Measurements from ENCODE around the gene HAL. TPM values are rescaled to one million over a fixed set of nuclear protein-coding genes. Genes with fewer than 3 reads are reported as not detected.

The HAL gene
- total RNA-seq, 2 donors from 2014 or later, result 1.6 TPM; not detected in 1

DNA sequence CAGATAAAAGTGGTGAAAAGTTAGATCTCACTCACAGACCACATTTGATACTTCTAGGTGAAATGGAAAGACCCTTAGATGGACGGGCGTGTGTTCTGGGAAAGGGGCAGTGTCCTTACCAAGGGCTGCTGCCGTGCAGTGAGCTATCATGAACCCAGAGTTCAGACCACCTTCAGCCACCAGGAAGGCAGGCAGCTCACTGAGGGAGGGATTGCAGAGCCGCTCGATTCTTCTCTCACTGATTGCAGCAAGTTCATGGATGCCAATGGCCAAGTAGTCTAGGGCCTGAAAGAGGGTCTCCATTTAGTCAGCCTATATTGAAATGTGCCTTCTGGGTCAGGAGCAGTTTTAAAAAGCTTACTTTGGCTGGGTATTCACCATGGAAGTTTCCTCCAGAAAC, 15.7 kb downstream of the HAL start:
- Histone ChIP-seq H3K27ac (no peak overlapping the region), H3K27me3 (replicated peaks; ENCODE audit: insufficient read depth) (no peaks in the 10 kb centered on the region), H3K4me3 (no peak overlapping the region), H3K36me3 (no peaks in the 10 kb centered on the region), H3K9me3 (no peaks in the 10 kb centered on the region), H3K4me1 (ENCODE audit: control insufficient read depth in 1 of 2, low read depth in 2 of 2) (no peaks in the 10 kb centered on the region)
- ATAC-seq (ENCODE audit: insufficient number of reproducible peaks, low FRiP score, low read depth), result no peak
- TF ChIP-seq, protein P1, sequence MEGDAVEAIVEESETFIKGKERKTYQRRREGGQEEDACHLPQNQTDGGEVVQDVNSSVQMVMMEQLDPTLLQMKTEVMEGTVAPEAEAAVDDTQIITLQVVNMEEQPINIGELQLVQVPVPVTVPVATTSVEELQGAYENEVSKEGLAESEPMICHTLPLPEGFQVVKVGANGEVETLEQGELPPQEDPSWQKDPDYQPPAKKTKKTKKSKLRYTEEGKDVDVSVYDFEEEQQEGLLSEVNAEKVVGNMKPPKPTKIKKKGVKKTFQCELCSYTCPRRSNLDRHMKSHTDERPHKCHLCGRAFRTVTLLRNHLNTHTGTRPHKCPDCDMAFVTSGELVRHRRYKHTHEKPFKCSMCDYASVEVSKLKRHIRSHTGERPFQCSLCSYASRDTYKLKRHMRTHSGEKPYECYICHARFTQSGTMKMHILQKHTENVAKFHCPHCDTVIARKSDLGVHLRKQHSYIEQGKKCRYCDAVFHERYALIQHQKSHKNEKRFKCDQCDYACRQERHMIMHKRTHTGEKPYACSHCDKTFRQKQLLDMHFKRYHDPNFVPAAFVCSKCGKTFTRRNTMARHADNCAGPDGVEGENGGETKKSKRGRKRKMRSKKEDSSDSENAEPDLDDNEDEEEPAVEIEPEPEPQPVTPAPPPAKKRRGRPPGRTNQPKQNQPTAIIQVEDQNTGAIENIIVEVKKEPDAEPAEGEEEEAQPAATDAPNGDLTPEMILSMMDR (IDR thresholded peaks at IDR 0.05), result no peak
- DNase-seq (ENCODE audit: low spot score), result no peak

GRCh38 chr12:95978774-95979173, 17.4 kb downstream of the HAL start:
- H3K27ac ChIP-seq, result no peak overlapping the region
- no peaks in the 10 kb centered on the region for H3K27me3 ChIP-seq (replicated peaks; ENCODE audit: insufficient read depth)
- no peaks in the 10 kb centered on the region for H3K36me3 ChIP-seq
- H3K4me3 ChIP-seq, result no peak overlapping the region
- DNase-seq (ENCODE audit: low spot score) (no peak), ATAC-seq (ENCODE audit: insufficient number of reproducible peaks, low FRiP score, low read depth) (no peak)
- TF ChIP-seq, protein P1 (IDR thresholded peaks at IDR 0.05), result no peak
- H3K4me1 ChIP-seq (ENCODE audit: control insufficient read depth in 1 of 2, low read depth in 2 of 2), result no peaks in the 10 kb centered on the region
- H3K9me3 ChIP-seq, result no peaks in the 10 kb centered on the region

DNA sequence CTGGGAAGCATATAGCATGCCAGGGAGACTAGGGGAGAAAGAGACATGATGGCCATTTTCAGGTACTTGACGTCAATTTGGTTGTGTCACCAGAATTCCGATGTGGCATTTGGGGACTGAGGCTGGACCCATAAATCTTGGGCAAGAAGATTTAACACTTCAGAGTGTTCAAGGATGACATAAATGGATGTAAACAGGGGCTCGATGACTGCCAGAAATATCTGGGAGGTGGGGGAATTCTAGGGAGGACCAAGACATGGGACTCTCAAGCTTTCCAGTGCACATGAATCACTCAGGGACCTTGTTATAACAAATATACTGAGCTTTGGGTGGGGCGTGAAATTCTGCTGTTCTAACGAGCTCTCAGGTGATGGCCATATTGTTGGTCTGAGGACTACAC, 17.8 kb downstream of the HAL start:
- Histone ChIP-seq H3K4me3 (no peak overlapping the region), H3K36me3 (no peaks in the 10 kb centered on the region), H3K9me3 (no peaks in the 10 kb centered on the region), H3K27ac (no peak overlapping the region), H3K4me1 (ENCODE audit: control insufficient read depth in 1 of 2, low read depth in 2 of 2) (no peaks in the 10 kb centered on the region), H3K27me3 (replicated peaks; ENCODE audit: insufficient read depth) (no peaks in the 10 kb centered on the region)
- ATAC-seq (ENCODE audit: insufficient number of reproducible peaks, low FRiP score, low read depth), result no peak
- TF ChIP-seq, protein P1 (IDR thresholded peaks at IDR 0.05), result no peak
- no peak for DNase-seq (ENCODE audit: low spot score)

DNA sequence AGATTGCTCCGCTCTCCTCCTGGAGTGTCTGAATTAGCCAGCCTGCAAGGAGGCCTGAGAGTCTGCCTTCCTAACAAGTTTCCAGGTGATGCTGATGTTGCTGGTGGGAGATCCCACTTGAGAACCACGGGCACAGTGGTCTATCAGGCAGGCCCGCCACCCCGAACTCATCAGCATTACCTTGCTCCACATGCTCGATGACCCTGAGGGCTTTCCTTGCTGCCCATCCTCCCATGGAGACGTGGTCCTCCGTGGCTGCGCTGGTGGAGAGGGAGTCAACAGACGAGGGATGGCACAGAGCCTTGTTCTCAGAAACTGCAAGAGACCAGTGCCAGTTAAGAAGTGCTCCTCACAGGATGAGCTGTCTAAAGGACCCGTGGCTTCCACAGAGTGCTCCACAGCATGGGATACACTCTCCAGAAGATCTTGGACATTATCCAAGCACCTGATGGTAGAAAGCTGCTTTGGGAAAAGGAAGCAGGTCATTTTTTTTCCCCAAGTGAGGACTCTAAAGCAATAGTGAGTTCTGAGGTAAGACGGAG, 18.3 kb downstream of the HAL start:
- Histone ChIP-seq H3K36me3 (no peaks in the 10 kb centered on the region), H3K4me1 (ENCODE audit: control insufficient read depth in 1 of 2, low read depth in 2 of 2) (no peaks in the 10 kb centered on the region), H3K9me3 (no peaks in the 10 kb centered on the region), H3K27me3 (replicated peaks; ENCODE audit: insufficient read depth) (no peaks in the 10 kb centered on the region), H3K27ac (no peak overlapping the region), H3K4me3 (no peak overlapping the region)
- no peak for ATAC-seq (ENCODE audit: insufficient number of reproducible peaks, low FRiP score, low read depth)
- TF ChIP-seq, protein P1 (IDR thresholded peaks at IDR 0.05), result no peak
- no peak for DNase-seq (ENCODE audit: low spot score)

DNA sequence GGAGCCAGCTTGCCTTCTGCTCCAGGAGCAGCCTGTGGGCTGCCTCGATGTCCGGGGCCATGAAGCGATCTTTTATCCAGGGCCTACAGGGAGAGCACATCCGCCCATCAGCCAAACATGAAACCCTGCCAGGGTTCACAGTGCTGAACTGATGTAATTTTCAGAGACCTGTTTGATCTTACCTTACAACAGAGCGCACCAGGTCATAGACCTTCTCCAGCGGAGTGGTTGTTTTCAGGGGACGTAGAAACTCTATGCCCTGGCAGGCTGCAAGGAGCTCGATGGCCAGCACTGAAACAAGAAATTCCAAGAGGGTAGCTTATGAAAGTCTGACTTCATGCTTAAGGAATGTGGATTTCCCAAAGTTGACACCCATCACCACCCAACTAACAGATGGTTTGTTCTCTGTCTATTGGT, 19.7 kb downstream of the HAL start:
- Histone ChIP-seq H3K27ac (no peak overlapping the region), H3K27me3 (replicated peaks; ENCODE audit: insufficient read depth) (no peaks in the 10 kb centered on the region), H3K9me3 (no peaks in the 10 kb centered on the region), H3K4me1 (ENCODE audit: control insufficient read depth in 1 of 2, low read depth in 2 of 2) (no peaks in the 10 kb centered on the region), H3K36me3 (no peaks in the 10 kb centered on the region), H3K4me3 (no peak overlapping the region)
- TF ChIP-seq, protein P1 (IDR thresholded peaks at IDR 0.05), result no peak
- DNase-seq (ENCODE audit: low spot score), result no peak
- ATAC-seq (ENCODE audit: insufficient number of reproducible peaks, low FRiP score, low read depth), result no peak
